SK-N-SH treated with all-trans-retinoic acid at 6 μM for 48 hours (cell line): ENCODE results near the gene TMSB15C.

ENCODE experiments used
- ARNTL ChIP-seq: fragments of 450-650 bp; formaldehyde crosslinking; IDR thresholded peaks from 2 replicates; pipeline ENCODE4 v1.5.0; 2020; ENCODE audit warnings: low read depth, mild to moderate bottlenecking, moderate library complexity, borderline replicate concordance
- CSDC2 ChIP-seq: fragments of 250-450 bp; sonication (Bioruptor Pico); IDR thresholded peaks from 2 replicates; pipeline ENCODE4 v1.5.0; 2020; ENCODE audit warnings: mild to moderate bottlenecking, moderate library complexity
- ESRRG ChIP-seq: fragments of 250-450 bp; sonication (Bioruptor Pico); IDR thresholded peaks from 2 replicates; pipeline ENCODE4 v1.6.1; 2021; ENCODE audit warnings: mild to moderate bottlenecking
- GLIS3 ChIP-seq: fragments of 250-450 bp; sonication (Bioruptor Pico); IDR thresholded peaks from 2 replicates; pipeline ENCODE4 v1.5.0; 2020; ENCODE audit warnings: mild to moderate bottlenecking, moderate library complexity
- ISL1 ChIP-seq: fragments of 250-450 bp; sonication (Bioruptor Pico); IDR thresholded peaks from 2 replicates; pipeline ENCODE4 v2.1.2; 2022; ENCODE audit warnings: mild to moderate bottlenecking, moderate library complexity
- RARB ChIP-seq: fragments of 250-450 bp; sonication (Bioruptor Pico); IDR thresholded peaks from 2 replicates; pipeline ENCODE4 v1.8.0; 2021; ENCODE audit warnings: mild to moderate bottlenecking, moderate library complexity
- TOX ChIP-seq: fragments of 250-450 bp; sonication (Bioruptor Pico); IDR thresholded peaks from 2 replicates; pipeline ENCODE4 v1.8.0; 2021; ENCODE audit warnings: mild to moderate bottlenecking, moderate library complexity, borderline replicate concordance
- ZFP3 ChIP-seq: fragments of 250-450 bp; sonication (Bioruptor Pico); IDR thresholded peaks from 2 replicates; pipeline ENCODE4 v1.5.0; 2020; ENCODE audit warnings: mild to moderate bottlenecking, moderate library complexity
- ZFP30 ChIP-seq: fragments of 450-650 bp; formaldehyde crosslinking; IDR thresholded peaks from 2 replicates; pipeline ENCODE4 v1.5.0; 2022; ENCODE audit warnings: mild to moderate bottlenecking, moderate library complexity
- ZNF565 ChIP-seq: fragments of 450-650 bp; formaldehyde crosslinking; conservative IDR thresholded peaks from 2 replicates; pipeline ENCODE4 v1.5.0; 2020; ENCODE audit warnings: low read depth, mild to moderate bottlenecking, moderate library complexity
- ZNF70 ChIP-seq: fragments of 450-650 bp; formaldehyde crosslinking; IDR thresholded peaks from 2 replicates; pipeline ENCODE4 v1.5.0; 2020; ENCODE audit warnings: mild to moderate bottlenecking, moderate library complexity

- no peak for TF ChIP-seq ESRRG (CRISPR knock-in tag)
- TF ChIP-seq ISL1 (CRISPR knock-in tag) = no peak
- TF ChIP-seq ZNF70 (CRISPR knock-in tag) = no peak
- TF ChIP-seq GLIS3 (CRISPR knock-in tag) = no peak
- TF ChIP-seq ZFP3 = no peak
- no peak for TF ChIP-seq ZFP30
- no peak for TF ChIP-seq RARB (CRISPR knock-in tag)
- no peak for TF ChIP-seq ARNTL (CRISPR knock-in tag)
- TF ChIP-seq CSDC2 (CRISPR knock-in tag) = no peak
- TF ChIP-seq TOX = no peak
- TF ChIP-seq ZNF565 (CRISPR knock-in tag) = no peak
Observed at GRCh38 chrX:104098151-104098808, 22.2 kb upstream of the TMSB15C start.
